H1 (cell line): ENCODE results near the gene TRAPPC12. TPM values are rescaled to one million over a fixed set of nuclear protein-coding genes. Genes with fewer than 3 reads are reported as not detected.

Experiments
- CTCF ChIA-PET: fragments of 300-600 bp; sonication (Branson Sonifier 250); formaldehyde crosslinking; loops from one replicate; lab custom pipeline; 2021; ENCODE audit not compliant: partially characterized antibody; lab: Charles Lee
- POLR2A ChIA-PET: fragments of 300-600 bp; sonication (Branson Sonifier 250); formaldehyde crosslinking; loops from one replicate; lab custom pipeline; 2021; ENCODE audit warnings: inconsistent platforms; ENCODE audit not compliant: partially characterized antibody; lab: Charles Lee
- DNase-seq, 2 experiments: peaks; one replicate each; pipeline versions ENCODE4 v3.0.0 to v3.0.0-alpha.2; 2010 to 2022; ENCODE audit warnings: low spot score in 2 of 2, low read depth in 1 of 2, mixed read lengths in 1 of 2
- FAIRE-seq: peaks from 2 replicates; lab custom pipeline; 2011; peaks lifted over from hg19 to GRCh38; lab: Jason Lieb, UNC
- H2AFZ ChIP-seq: 2 replicates; pipeline ENCODE4 v1.8.1; 2012; ENCODE audit warnings: low read length, inconsistent platforms
- H2AK5ac ChIP-seq: 2 replicates; pipeline ENCODE4 v1.6.1; 2013; ENCODE audit warnings: low read depth, low read length
- H2BK120ac ChIP-seq: replicated peaks from 2 replicates; pipeline ENCODE3; 2013; ENCODE audit warnings: low read depth, low read length, inconsistent platforms
- H2BK12ac ChIP-seq: 2 replicates; pipeline ENCODE4 v1.6.1; 2013; ENCODE audit warnings: low read depth, low read length
- H2BK15ac ChIP-seq: 2 replicates; pipeline ENCODE4 v1.6.1; 2013; ENCODE audit warnings: low read length
- H2BK20ac ChIP-seq: 2 replicates; pipeline ENCODE4 v1.6.1; 2013; ENCODE audit warnings: low read length
- H2BK5ac ChIP-seq: 2 replicates; pipeline ENCODE4 v1.6.1; 2013; ENCODE audit warnings: low read depth, low read length
- H3K14ac ChIP-seq: 2 replicates; pipeline ENCODE4 v1.6.1; 2013; ENCODE audit warnings: inconsistent platforms; ENCODE audit not compliant: insufficient read length
- H3K18ac ChIP-seq: 2 replicates; pipeline ENCODE4 v1.6.1; 2013; ENCODE audit warnings: low read length; ENCODE audit errors: extremely low read depth
- H3K23ac ChIP-seq: 2 replicates; pipeline ENCODE4 v1.6.1; 2013; ENCODE audit warnings: inconsistent platforms; ENCODE audit not compliant: insufficient read length
- H3K23me2 ChIP-seq: 2 replicates; pipeline ENCODE4 v1.6.1; 2013; ENCODE audit warnings: low read depth, low read length
- H3K27ac ChIP-seq: 2 replicates; pipeline ENCODE4 v1.6.1; 2011; ENCODE audit warnings: low read depth, low read length, inconsistent platforms
- H3K27me3 ChIP-seq, 4 experiments: replicated peaks in 1 of 4; 1 replicate in 1 of 4; 2 replicates in 3 of 4; pipeline versions ENCODE4 v1.6.1 to v1.8.1; 2011 to 2013; ENCODE audit warnings: low read length in 3 of 4, mild to moderate bottlenecking in 3 of 4, inconsistent platforms in 2 of 4, mixed read lengths in 2 of 4, moderate library complexity in 1 of 4; ENCODE audit not compliant: control insufficient read depth in 3 of 4, insufficient read depth in 3 of 4; ENCODE audit errors: extremely low read depth in 1 of 4
- H3K36me3 ChIP-seq, 4 experiments: 2 replicates each; pipeline versions ENCODE4 v1.6.1 to v1.8.1; 2011 to 2013; ENCODE audit warnings: mild to moderate bottlenecking in 4 of 4, low read length in 3 of 4, moderate library complexity in 2 of 4, control low read depth in 1 of 4, inconsistent platforms in 1 of 4; ENCODE audit not compliant: insufficient read depth in 4 of 4, control insufficient read depth in 2 of 4
- H3K4ac ChIP-seq: replicated peaks from 2 replicates; pipeline ENCODE3; 2013; ENCODE audit warnings: low read length, low read depth, mixed read lengths, inconsistent platforms; ENCODE audit not compliant: insufficient read length
- H3K4me1 ChIP-seq, 4 experiments: replicated peaks in 1 of 4; 1 replicate in 1 of 4; 2 replicates in 3 of 4; pipeline versions ENCODE4 v1.6.1 to v1.8.1; 2011 to 2013; ENCODE audit warnings: low read length in 3 of 4, inconsistent platforms in 2 of 4, mixed read lengths in 1 of 4; ENCODE audit not compliant: insufficient read depth in 4 of 4, control insufficient read depth in 3 of 4
- H3K4me2 ChIP-seq, 2 experiments: 2 replicates each; pipeline versions ENCODE4 v1.6.1 to v1.8.1; 2011 to 2013; ENCODE audit warnings: low read depth in 2 of 2, low read length in 2 of 2, control low read depth in 1 of 2, inconsistent platforms in 1 of 2, mild to moderate bottlenecking in 1 of 2; ENCODE audit not compliant: insufficient read depth in 1 of 2
- H3K4me3 ChIP-seq, 4 experiments: fragments of 200-600, 300-600 bp in 1 of 4; sonication (generic), shearing (Covaris generic), sonication (Bioruptor Twin) in 1 of 4; 2 replicates each; pipeline versions ENCODE4 v1.5.1 to v1.8.1; 2011 to 2016; ENCODE audit warnings: low read length in 4 of 4, low read depth in 3 of 4, control low read depth in 2 of 4, inconsistent platforms in 2 of 4, mild to moderate bottlenecking in 2 of 4, mixed read lengths in 1 of 4, moderate library complexity in 1 of 4; ENCODE audit not compliant: insufficient read depth in 2 of 4; ENCODE audit errors: extremely low read depth in 1 of 4
- H3K56ac ChIP-seq: replicated peaks from 2 replicates; pipeline ENCODE3; 2013; ENCODE audit warnings: low read depth, mild to moderate bottlenecking, mixed read lengths, low read length, inconsistent platforms; ENCODE audit not compliant: insufficient read length
- H3K79me1 ChIP-seq: 2 replicates; pipeline ENCODE4 v1.6.1; 2013; ENCODE audit warnings: low read depth, low read length, control low read depth
- H3K79me2 ChIP-seq, 2 experiments: 2 replicates each; pipeline versions ENCODE4 v1.6.1 to v1.8.1; 2012 to 2013; ENCODE audit warnings: low read length in 2 of 2, mild to moderate bottlenecking in 2 of 2, inconsistent platforms in 1 of 2; ENCODE audit not compliant: insufficient read depth in 2 of 2, control insufficient read depth in 1 of 2
- H3K9ac ChIP-seq, 4 experiments: replicated peaks in 1 of 4; 1 replicate in 1 of 4; 2 replicates in 3 of 4; pipeline versions ENCODE4 v1.6.1 to v1.8.1; 2011 to 2013; ENCODE audit warnings: low read depth in 3 of 4, low read length in 3 of 4, control low read depth in 2 of 4, mild to moderate bottlenecking in 2 of 4, moderate library complexity in 2 of 4, inconsistent platforms in 1 of 4; ENCODE audit errors: extremely low read depth in 1 of 4
- H3K9me3 ChIP-seq, 2 experiments: 2 replicates each; pipeline versions ENCODE4 v1.6.1 to v1.8.1; 2012 to 2013; ENCODE audit warnings: mild to moderate bottlenecking in 2 of 2, moderate library complexity in 2 of 2, control low read depth in 1 of 2, inconsistent platforms in 1 of 2, low read depth in 1 of 2, low read length in 1 of 2, mixed read lengths in 1 of 2; ENCODE audit not compliant: insufficient read depth in 2 of 2
- H4K20me1 ChIP-seq, 2 experiments: replicated peaks in 1 of 2; 2 replicates each; pipeline versions ENCODE3 to v1.8.1; 2011 to 2013; ENCODE audit warnings: inconsistent platforms in 2 of 2, low read length in 2 of 2, mild to moderate bottlenecking in 1 of 2; ENCODE audit not compliant: insufficient read depth in 2 of 2, control insufficient read depth in 1 of 2
- H4K5ac ChIP-seq: 2 replicates; pipeline ENCODE4 v1.6.1; 2013; ENCODE audit warnings: low read length, low read depth, mixed read lengths, inconsistent platforms; ENCODE audit not compliant: insufficient read length
- H4K8ac ChIP-seq: 2 replicates; pipeline ENCODE4 v1.8.0; 2013; ENCODE audit warnings: mild to moderate bottlenecking, moderate library complexity, low read length, inconsistent platforms; ENCODE audit not compliant: insufficient read depth; ENCODE audit errors: extremely low read depth
- H4K91ac ChIP-seq: replicated peaks from 2 replicates; pipeline ENCODE3; 2013; ENCODE audit warnings: low read length, mixed read lengths, inconsistent platforms; ENCODE audit not compliant: insufficient read length
- E2F6 ChIP-seq: IDR thresholded peaks from 2 replicates; pipeline ENCODE4 v1.6.1; 2012; ENCODE audit warnings: inconsistent platforms
- EGR1 ChIP-seq: IDR thresholded peaks from 2 replicates; pipeline ENCODE4 v1.6.1; 2011; ENCODE audit warnings: low read depth, low read length, borderline replicate concordance
- EP300 ChIP-seq, 2 experiments: IDR thresholded peaks; 1 replicate in 1 of 2; 2 replicates in 1 of 2; pipeline ENCODE4 v1.6.1; 2011 to 2012; ENCODE audit warnings: low read depth in 2 of 2, low read length in 2 of 2, mild to moderate bottlenecking in 2 of 2, borderline replicate concordance in 1 of 2, inconsistent platforms in 1 of 2, moderate library complexity in 1 of 2
- MAX ChIP-seq: IDR thresholded peaks from 2 replicates; pipeline ENCODE4 v1.6.1; 2012; ENCODE audit warnings: inconsistent platforms
- SP1 ChIP-seq: IDR thresholded peaks from 2 replicates; pipeline ENCODE4 v1.6.1; 2011; ENCODE audit warnings: low read depth, low read length
- SP4 ChIP-seq: IDR thresholded peaks from 2 replicates; pipeline ENCODE4 v1.6.1; 2012; ENCODE audit warnings: low read length, inconsistent platforms
- USF2 ChIP-seq: IDR thresholded peaks from 2 replicates; pipeline ENCODE4 v1.6.1; 2011; ENCODE audit warnings: low read length, improper control_type of control experiment
- WGBS, 2 experiments: shearing (Covaris generic) in 1 of 2; methylation state at CpG; one replicate each; pipeline versions ENCODE4 v1.1.6 to v1.1.7; 2013 to 2015; ENCODE audit warnings: low lambda C conversion rate in 2 of 2, mixed read lengths in 2 of 2, inconsistent platforms in 1 of 2, low coverage in 1 of 2, missing lambda C conversion rate in 1 of 2; ENCODE audit not compliant: insufficient replicate concordance in 2 of 2, insufficient coverage in 1 of 2, insufficient read length in 1 of 2; ENCODE audit errors: extremely low coverage in 1 of 2, missing lambda C conversion rate in 1 of 2; 5-methylcytosine and 5-hydroxymethylcytosine counted together
- polyA plus RNA-seq, 7 experiments: library from polyadenylated mRNA; depleted of rRNA in 3 of 7; stranded (reverse) in 5 of 7; unstranded in 2 of 7; fragments of >200 nt in 5 of 7; fragments of 200-250 nt in 2 of 7; gene quantifications; 1 replicate in 5 of 7; 2 replicates in 1 of 7; 4 replicates in 1 of 7; pipeline versions ENCODE4 v1.2.1 to v1.2.3, GENCODE V29; 2011 to 2013; ENCODE audit warnings: missing spikeins in 2 of 7, mixed read lengths in 2 of 7
- total RNA-seq: library from RNA; stranded (reverse); fragmentation: NEBNext Ultra II Directional; extraction: Animal tissue kit (Norgen Biotek cat#: 25700); gene quantifications from 2 replicates; pipeline ENCODE4 v1.2.1, GENCODE V29; 2021

TRAPPC12 gene
- total and polyA plus RNA-seq, 2 of the 8 experiments (the other 6 are each of a cell fraction or from before 2014, with no cell fraction given): 35.0 to 67.3 TPM

GRCh38 chr2:3379339-3379646 is 201 bp upstream of the TRAPPC12 start:
- Histone ChIP-seq H2AFZ (no peak overlapping the region), H3K36me3 (peaks cover 0 to 5% (median 0%) of the 10 kb centered on the region in 4 experiments; a peak in 3 of 8 replicates), H3K27me3 (no peaks in the 10 kb centered on the region), H3K9ac (no peak overlapping the region; a peak in 2 of 7 replicates), H2BK120ac (no peak overlapping the region), H3K23me2 (peaks cover 12% of the 10 kb centered on the region; the same call in 1 of the 2 replicates), H3K4me1 (peaks cover 5 to 9% (median 6%) of the 10 kb centered on the region in 4 experiments; a peak in 6 of 7 replicates), H3K4ac (no peak overlapping the region), H3K79me2 (peaks cover 13 to 34% of the 10 kb centered on the region in 2 experiments), H4K20me1 (no peaks in the 10 kb centered on the region), H2BK5ac (peak overlapping the region; percentile 95; the same call in 1 of the 2 replicates), H3K23ac (no peak overlapping the region), H2BK12ac (no peak overlapping the region), H3K56ac (no peak overlapping the region), H3K14ac (no peak overlapping the region), H2BK20ac (no peak overlapping the region), H3K9me3 (no peaks in the 10 kb centered on the region), H2BK15ac (no peak overlapping the region), H4K5ac (peak overlapping the region; percentile 84), H4K91ac (no peak overlapping the region), H3K4me2 (peak overlapping the region; percentile 77 to 82), H3K18ac (no peak overlapping the region; the same call in 1 of the 2 replicates), H3K27ac (no peak overlapping the region), H2AK5ac (no peak overlapping the region), H3K4me3 (peak overlapping the region; percentile 62 to 88 (median 76)), H3K79me1 (peaks cover 3% of the 10 kb centered on the region; the same call in 1 of the 2 replicates), H4K8ac (no peak overlapping the region)
- TF ChIP-seq E2F6: peak; percentile 91
- TF ChIP-seq USF2: no peak
- 0 out of 2 replicates have a peak, but pooled peaks have one; percentile 20 for TF ChIP-seq SP1
- peak; percentile 79; the same call in 1 of the 2 replicates for TF ChIP-seq SP4
- TF ChIP-seq EP300 (IDR thresholded peaks at IDR 0.05; ENCODE audit: borderline replicate concordance in 1 of 2, low read depth in 2 of 2, low read length in 2 of 2): no peak
- TF ChIP-seq EGR1: peak; percentile 42; the same call in 1 of the 2 replicates
- TF ChIP-seq MAX: peak; percentile 82
- ChIA-PET CTCF (interaction anchor here (0.9 to 1.4 kb wide), 2 partner anchors 44 to 181 kb away, joined by 3 to 8 read pairs; no protein-coding TSS in a partner anchor), POLR2A (interaction anchor here (0.8 to 1.4 kb wide), 4 partner anchors 12 to 178 kb away, joined by 3 to 5 read pairs (median 4); no protein-coding TSS in a partner anchor)
- FAIRE-seq: no peak
- no peak for DNase-seq
- WGBS, 2 experiments: 3% methylated on average over 8 of the region's 8 CpGs; no CpG with 5 or more reads in 1 of the 2 experiments
